ENCODE results near the gene SIRT6. TPM values are rescaled to one million over a fixed set of nuclear protein-coding genes. Genes with fewer than 3 reads are reported as not detected.
"Not testable (repeated sequence)": the region's sequence is repeated elsewhere in the genome, so short reads cannot be mapped to it uniquely, and the experiment has no call there.

The SIRT6 gene
- total RNA-seq, 2 experiments from 2014 or later: 20.0 to 20.1 TPM

DNA sequence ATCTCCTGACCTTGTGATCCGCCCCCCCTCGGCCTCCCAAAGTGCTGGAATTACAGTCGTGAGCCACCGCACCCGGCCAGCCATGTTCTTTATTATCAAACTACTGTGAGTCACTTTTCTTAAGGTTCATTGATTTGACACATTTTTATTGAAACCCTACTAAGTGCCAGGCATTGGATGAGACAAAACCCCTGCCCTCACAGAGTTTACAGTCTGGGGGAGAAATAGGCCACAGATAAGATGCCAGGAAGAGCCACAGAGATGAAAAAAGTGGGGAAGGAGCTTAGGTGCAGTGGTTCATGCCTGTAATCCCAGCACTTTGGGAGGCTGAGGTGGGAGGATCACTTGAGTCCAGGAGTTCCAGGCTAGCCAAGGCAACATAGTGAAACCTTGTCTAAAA lies 43.9 kb downstream of the SIRT6 start:
- no peak for DNase-seq
- Mint-ChIP-seq H3K36me3 (ENCODE audit: low read depth) (no peaks in the 10 kb centered on the region), H3K27me3 (ENCODE audit: low read depth) (no peaks in the 10 kb centered on the region), H3K4me1 (ENCODE audit: low read depth) (peaks cover 8% of the 10 kb centered on the region), H3K27ac (no peak overlapping the region), H3K9me3 (no peaks in the 10 kb centered on the region), H3K4me3 (no peak overlapping the region)
- intact Hi-C loops (cut with micrococcal nuclease): no loop called here
- CTCF ChIA-PET: interaction anchor here (1.1 to 3.0 kb wide), 2 partner anchors 29 to 49 kb away, joined by 4 to 11 read pairs; no protein-coding TSS in a partner anchor

DNA sequence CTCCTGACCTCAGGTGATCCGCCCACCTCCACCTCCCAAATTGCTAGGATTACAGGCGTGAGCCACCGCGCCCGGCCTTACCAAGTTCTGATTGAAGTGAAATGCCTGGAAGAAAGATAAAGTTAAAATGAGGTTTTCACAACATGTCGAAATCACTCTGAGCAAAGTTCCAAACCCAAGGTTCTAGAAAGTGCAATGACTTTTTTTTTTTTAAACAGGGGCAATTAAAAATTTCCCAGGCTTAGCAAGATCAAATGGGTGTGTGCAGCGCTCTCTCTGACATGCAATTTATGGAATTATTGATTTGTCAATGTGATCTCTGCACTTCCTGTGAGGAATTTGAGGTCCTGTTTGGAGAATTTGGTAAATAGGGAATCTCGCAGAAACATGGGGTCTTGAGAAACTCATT lies 45.7 kb downstream of the SIRT6 start:
- DNase-seq: no peak
- Mint-ChIP-seq H3K27me3 (ENCODE audit: low read depth) (no peaks in the 10 kb centered on the region), H3K4me1 (ENCODE audit: low read depth) (peaks cover 8% of the 10 kb centered on the region), H3K36me3 (ENCODE audit: low read depth) (no peaks in the 10 kb centered on the region), H3K9me3 (no peaks in the 10 kb centered on the region), H3K4me3 (no peak overlapping the region), H3K27ac (no peak overlapping the region)
- intact Hi-C loops (cut with micrococcal nuclease): no loop called here
- CTCF ChIA-PET: no interaction called here

DNA sequence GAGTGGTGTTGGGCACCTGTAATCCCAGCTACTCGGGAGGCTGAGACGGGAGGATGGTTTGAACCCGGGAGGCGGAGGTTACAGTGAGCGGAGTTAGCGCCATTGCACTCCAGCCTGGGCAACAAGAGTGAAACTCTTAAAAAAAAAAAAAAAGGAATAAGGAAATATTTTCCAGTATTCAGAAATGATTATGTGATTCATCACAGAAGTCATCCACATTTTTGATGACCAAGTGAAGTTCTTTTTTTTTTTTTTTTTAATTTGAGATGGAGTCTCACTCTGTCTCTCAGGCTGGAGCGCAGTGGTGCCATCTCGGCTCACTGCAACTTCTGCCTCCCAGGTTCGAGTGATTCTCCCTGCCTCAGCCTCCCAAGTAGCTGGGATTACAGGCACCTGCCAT lies 47.0 kb downstream of the SIRT6 start:
- intact Hi-C loops (cut with micrococcal nuclease); H3K9me3 Mint-ChIP-seq; H3K4me1 Mint-ChIP-seq (ENCODE audit: low read depth); H3K36me3 Mint-ChIP-seq (ENCODE audit: low read depth); H3K27me3 Mint-ChIP-seq (ENCODE audit: low read depth); H3K4me3 Mint-ChIP-seq; H3K27ac Mint-ChIP-seq; DNase-seq: not testable (repeated sequence)
- CTCF ChIA-PET: interaction anchor here (0.7 to 0.8 kb wide), 3 partner anchors 27 to 1383 kb away, joined by 3 to 6 read pairs (median 5); no protein-coding TSS in a partner anchor

DNA sequence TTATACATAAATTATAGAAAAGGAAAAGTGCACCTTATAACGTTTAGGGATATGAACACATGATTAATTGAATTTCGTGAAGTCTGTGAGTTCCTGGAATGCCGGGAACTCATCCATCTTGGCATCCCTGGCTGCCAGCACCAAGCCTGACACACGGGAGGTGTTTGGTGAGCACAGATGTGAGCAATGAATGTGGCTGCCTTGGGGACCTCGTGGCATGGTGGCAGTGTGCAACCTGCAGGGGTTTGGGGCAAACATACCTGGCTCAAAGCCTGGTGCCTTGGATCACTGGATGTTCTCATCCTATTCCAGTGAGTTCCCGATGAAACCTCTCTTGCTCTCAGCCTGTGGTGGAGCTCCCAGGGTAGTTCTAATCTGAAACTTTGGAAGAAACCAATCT lies 48.0 kb downstream of the SIRT6 start:
- Mint-ChIP-seq H3K9me3 (no peaks in the 10 kb centered on the region), H3K36me3 (ENCODE audit: low read depth) (no peaks in the 10 kb centered on the region), H3K4me1 (ENCODE audit: low read depth) (no peaks in the 10 kb centered on the region), H3K27me3 (ENCODE audit: low read depth) (no peaks in the 10 kb centered on the region), H3K4me3 (no peak overlapping the region), H3K27ac (no peak overlapping the region)
- CTCF ChIA-PET: no interaction called here
- intact Hi-C loops (cut with micrococcal nuclease): no loop called here
- no peak for DNase-seq

DNA sequence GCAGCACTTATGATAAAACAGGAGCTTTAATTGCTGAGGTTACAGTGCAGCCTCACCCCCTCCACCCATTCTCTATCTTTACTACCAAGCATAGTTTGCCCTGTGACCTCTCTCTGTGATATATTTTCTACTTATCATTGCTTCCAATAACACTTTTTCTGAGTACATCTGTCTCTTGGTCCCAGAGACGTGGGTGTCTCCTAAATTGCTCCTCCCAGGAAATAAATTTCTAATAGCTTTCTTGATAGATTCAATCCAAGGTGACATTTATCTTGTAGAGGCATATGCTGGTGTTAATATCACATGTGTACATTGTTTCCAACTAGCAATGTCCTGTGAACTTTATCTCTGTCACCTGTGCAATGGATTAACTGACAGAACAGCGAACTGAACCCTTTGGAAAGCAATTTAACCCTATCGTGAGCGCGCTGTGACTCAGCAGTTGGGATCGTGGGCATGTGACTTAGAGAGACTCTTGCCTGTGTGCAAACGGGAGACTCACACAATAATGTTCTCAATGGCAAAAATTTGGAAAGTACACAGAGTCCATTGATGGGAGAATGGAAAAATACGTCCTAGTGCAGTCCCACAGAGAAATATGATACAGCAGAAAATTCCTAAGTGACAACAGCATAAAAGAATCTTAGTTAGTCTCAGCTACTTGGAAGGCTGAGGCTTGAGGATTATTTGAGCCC lies 51.5 kb downstream of the SIRT6 start:
- intact Hi-C loops (cut with micrococcal nuclease): no loop called here
- Mint-ChIP-seq H3K4me3 (no peak overlapping the region), H3K27ac (no peak overlapping the region), H3K4me1 (ENCODE audit: low read depth) (no peaks in the 10 kb centered on the region), H3K9me3 (no peaks in the 10 kb centered on the region), H3K27me3 (ENCODE audit: low read depth) (no peaks in the 10 kb centered on the region), H3K36me3 (ENCODE audit: low read depth) (no peaks in the 10 kb centered on the region)
- CTCF ChIA-PET: interaction anchor here (1.0 kb wide), 1 partner anchor 9 kb away, joined by 3 read pairs; no protein-coding TSS in a partner anchor
- DNase-seq: no peak

DNA sequence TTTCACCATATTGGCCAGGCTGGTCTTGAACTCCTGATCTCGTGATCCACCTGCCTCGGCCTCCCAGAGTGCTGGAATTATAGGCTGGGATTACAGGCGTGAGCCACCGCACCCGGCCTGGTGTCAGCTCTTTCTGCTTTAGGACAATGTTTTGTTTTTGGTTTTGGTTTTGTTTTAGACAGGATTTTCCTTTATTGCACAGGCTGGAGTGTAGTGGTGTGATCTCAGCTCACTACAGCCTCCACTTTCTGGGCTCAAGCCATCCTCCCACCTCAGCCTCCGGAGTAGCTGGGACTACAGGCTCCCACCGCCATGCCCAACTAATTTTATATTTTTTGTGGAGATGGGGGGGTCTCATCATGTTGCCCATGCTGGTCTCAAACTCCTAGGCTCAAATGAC lies 53.3 kb downstream of the SIRT6 start:
- H3K4me3 Mint-ChIP-seq; H3K36me3 Mint-ChIP-seq (ENCODE audit: low read depth); H3K27me3 Mint-ChIP-seq (ENCODE audit: low read depth); DNase-seq; H3K27ac Mint-ChIP-seq; intact Hi-C loops (cut with micrococcal nuclease); H3K9me3 Mint-ChIP-seq; H3K4me1 Mint-ChIP-seq (ENCODE audit: low read depth): not testable (repeated sequence)
- CTCF ChIA-PET: interaction anchor here (2.7 kb wide), 1 partner anchor 11 kb away, joined by 11 read pairs; no protein-coding TSS in a partner anchor

DNA sequence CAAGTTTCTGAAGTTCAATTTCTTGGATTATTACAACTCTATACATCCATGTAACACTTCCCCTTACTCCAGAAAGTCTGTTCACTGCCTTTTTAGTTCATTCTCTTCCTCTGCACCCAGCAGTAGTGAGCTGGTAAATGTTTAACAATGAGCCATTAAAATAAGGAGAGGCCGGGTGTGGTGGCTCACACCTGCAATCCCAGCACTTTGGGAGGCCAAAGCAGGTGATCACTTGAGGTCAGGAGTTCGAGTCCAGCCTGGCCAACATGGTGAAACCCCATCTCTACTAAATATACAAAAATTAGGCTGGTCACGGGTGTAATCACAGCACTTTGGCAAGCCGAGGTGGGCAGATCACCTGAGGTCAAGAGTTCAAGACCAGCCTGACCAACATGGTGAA lies 55.0 kb downstream of the SIRT6 start:
- DNase-seq; H3K36me3 Mint-ChIP-seq (ENCODE audit: low read depth); intact Hi-C loops (cut with micrococcal nuclease); H3K4me3 Mint-ChIP-seq; H3K27me3 Mint-ChIP-seq (ENCODE audit: low read depth); H3K27ac Mint-ChIP-seq; H3K9me3 Mint-ChIP-seq: not testable (repeated sequence)
- H3K4me1 Mint-ChIP-seq (ENCODE audit: low read depth): peaks cover 17% of the 10 kb centered on the region
- CTCF ChIA-PET: interaction anchor here (0.6 to 2.7 kb wide), 2 partner anchors 12 to 432 kb away, joined by 3 to 11 read pairs; no protein-coding TSS in a partner anchor

DNA sequence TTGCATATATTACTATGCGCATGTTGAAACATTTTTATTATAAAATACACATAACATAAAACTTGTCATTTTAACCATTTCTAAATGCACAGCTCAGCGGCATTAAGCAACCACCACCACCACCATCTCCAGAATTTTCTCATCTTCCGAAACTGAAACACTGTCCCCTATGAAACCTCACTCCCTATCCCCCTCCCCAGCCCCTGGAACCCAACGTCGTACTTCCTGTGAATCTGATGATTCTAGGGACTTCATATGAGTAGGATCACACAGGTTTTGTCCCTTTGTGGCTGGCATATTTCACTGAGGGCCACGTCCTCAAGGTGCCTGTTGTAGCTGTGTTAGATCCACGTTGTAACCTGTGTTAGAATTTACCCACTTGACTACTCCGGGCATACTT lies 57.7 kb downstream of the SIRT6 start:
- DNase-seq: no peak
- peak overlapping the region; percentile 71 for H3K4me3 Mint-ChIP-seq
- peaks cover 23% of the 10 kb centered on the region for H3K4me1 Mint-ChIP-seq (ENCODE audit: low read depth)
- no peaks in the 10 kb centered on the region for H3K36me3 Mint-ChIP-seq (ENCODE audit: low read depth)
- intact Hi-C loops (cut with micrococcal nuclease): loop anchor here (1.0 to 5.0 kb wide), 4 partner anchors 58 to 362 kb away; partner anchors contain the start of genes EEF2, MRPL54, PIAS4 and ZBTB7A
- no peaks in the 10 kb centered on the region for H3K27me3 Mint-ChIP-seq (ENCODE audit: low read depth)
- CTCF ChIA-PET: interaction anchor here (0.9 kb wide), 1 partner anchor 15 kb away, joined by 4 read pairs; no protein-coding TSS in a partner anchor
- H3K9me3 Mint-ChIP-seq: no peaks in the 10 kb centered on the region
- H3K27ac Mint-ChIP-seq: peak overlapping the region; percentile 69

Other genes with a start within 250 kb of the SIRT6 start
- gene NMRK2, start 249.5 kb downstream of the SIRT6 start, total RNA-seq: not detected
- 10 to 100 TPM; 19.3 to 19.6 TPM for gene DAPK3, start 211.5 kb downstream of the SIRT6 start, total RNA-seq
- 1,000 to 10,000 TPM; 3,747 to 3,914 TPM for gene EEF2, start 197.1 kb downstream of the SIRT6 start, total RNA-seq
- 10 to 100 TPM; 16.1 to 20.1 TPM for gene PIAS4, start 174.8 kb downstream of the SIRT6 start, total RNA-seq
- gene ZBTB7A, start 115.7 kb downstream of the SIRT6 start, total RNA-seq: 10 to 100 TPM; 11.3 to 11.9 TPM
- gene MAP2K2, start 58.4 kb downstream of the SIRT6 start, total RNA-seq: 100 to 1,000 TPM; 101 to 103 TPM
- gene CREB3L3, start 28.9 kb downstream of the SIRT6 start, total RNA-seq: not detected
- gene ANKRD24, start 126 bp upstream of the SIRT6 start, total RNA-seq: 1 to 10 TPM; 2.5 to 2.6 TPM
- 10 to 100 TPM in 1 of 2 experiments, 1 to 10 TPM in 1; 7.8 to 11.8 TPM for gene EBI3, start 47.0 kb upstream of the SIRT6 start, total RNA-seq
- 10 to 100 TPM; 28.5 to 29.8 TPM for gene YJU2, start 64.5 kb upstream of the SIRT6 start, total RNA-seq
- not detected for gene SHD, start 96.7 kb upstream of the SIRT6 start, total RNA-seq
- 10 to 100 TPM; 19.9 to 21.2 TPM for gene TMIGD2, start 119.8 kb upstream of the SIRT6 start, total RNA-seq
- 10 to 100 TPM; 12.3 to 17.5 TPM for gene FSD1, start 122.0 kb upstream of the SIRT6 start, total RNA-seq
- 10 to 100 TPM in 1 of 2 experiments, 1 to 10 TPM in 1; 8.1 to 10.7 TPM for gene STAP2, start 156.3 kb upstream of the SIRT6 start, total RNA-seq
- gene MPND, start 161.0 kb upstream of the SIRT6 start, total RNA-seq: 10 to 100 TPM; 16.3 to 18.6 TPM
- 10 to 100 TPM; 31.7 to 32.1 TPM for gene SH3GL1, start 218.0 kb upstream of the SIRT6 start, total RNA-seq
- 10 to 100 TPM; 57.3 to 65.1 TPM for gene CHAF1A, start 220.1 kb upstream of the SIRT6 start, total RNA-seq